SK-N-SH treated with all-trans-retinoic acid at 6 μM for 48 hours (cell line): ENCODE data around the gene KIT.

Experiments
- ATAC-seq: fragments of 200-7000 bp; cut with Tn5 transposase; 3 replicates; pipeline ENCODE4 v1.9.1; 2020; ENCODE audit warnings: mild to moderate bottlenecking, moderate library complexity
- ARNTL ChIP-seq: fragments of 450-650 bp; formaldehyde crosslinking; IDR thresholded peaks from 2 replicates; pipeline ENCODE4 v1.5.0; 2020; ENCODE audit warnings: low read depth, mild to moderate bottlenecking, moderate library complexity, borderline replicate concordance
- BACH2 ChIP-seq: fragments of 250-450 bp; sonication (Bioruptor Pico); IDR thresholded peaks from 2 replicates; pipeline ENCODE4 v1.9.0; 2021; ENCODE audit warnings: mild to moderate bottlenecking, borderline replicate concordance
- CSRNP3 ChIP-seq: fragments of 250-450 bp; sonication (Bioruptor Pico); IDR thresholded peaks from 2 replicates; pipeline ENCODE4 v1.5.1; 2021; ENCODE audit warnings: mild to moderate bottlenecking, moderate library complexity
- ESRRG ChIP-seq: fragments of 250-450 bp; sonication (Bioruptor Pico); IDR thresholded peaks from 2 replicates; pipeline ENCODE4 v1.6.1; 2021; ENCODE audit warnings: mild to moderate bottlenecking
- ISL1 ChIP-seq: fragments of 250-450 bp; sonication (Bioruptor Pico); IDR thresholded peaks from 2 replicates; pipeline ENCODE4 v2.1.2; 2022; ENCODE audit warnings: mild to moderate bottlenecking, moderate library complexity
- OSR1 ChIP-seq: fragments of 250-450 bp; sonication (Bioruptor Pico); IDR thresholded peaks from 2 replicates; pipeline ENCODE4 v1.8.0; 2022; ENCODE audit warnings: moderate library complexity, mild to moderate bottlenecking, inconsistent platforms
- PATZ1 ChIP-seq: fragments of 250-450 bp; sonication (Bioruptor Pico); IDR thresholded peaks from 2 replicates; pipeline ENCODE4 v1.8.0; 2020; ENCODE audit warnings: mild to moderate bottlenecking, moderate library complexity, borderline replicate concordance
- POU6F1 ChIP-seq: fragments of 250-450 bp; sonication (Bioruptor Pico); IDR thresholded peaks from 2 replicates; pipeline ENCODE4 v1.8.0; 2021; ENCODE audit warnings: low read depth, mild to moderate bottlenecking, moderate library complexity, borderline replicate concordance
- PPARA ChIP-seq: fragments of 250-450 bp; sonication (Bioruptor Pico); IDR thresholded peaks from 2 replicates; pipeline ENCODE4 v1.5.0; 2020; ENCODE audit warnings: mild to moderate bottlenecking, borderline replicate concordance
- RARB ChIP-seq: fragments of 250-450 bp; sonication (Bioruptor Pico); IDR thresholded peaks from 2 replicates; pipeline ENCODE4 v1.8.0; 2021; ENCODE audit warnings: mild to moderate bottlenecking, moderate library complexity
- SNAI2 ChIP-seq: fragments of 250-450 bp; sonication (Bioruptor Pico); IDR thresholded peaks from 2 replicates; pipeline ENCODE4 v1.5.0; 2020; ENCODE audit warnings: mild to moderate bottlenecking, moderate library complexity
- TCF4 ChIP-seq: fragments of 250-450 bp; sonication (Bioruptor Pico); IDR thresholded peaks from 2 replicates; pipeline ENCODE4 v1.8.0; 2021; ENCODE audit warnings: mild to moderate bottlenecking, moderate library complexity, borderline replicate concordance
- TOX ChIP-seq: fragments of 250-450 bp; sonication (Bioruptor Pico); IDR thresholded peaks from 2 replicates; pipeline ENCODE4 v1.8.0; 2021; ENCODE audit warnings: mild to moderate bottlenecking, moderate library complexity, borderline replicate concordance
- ZC3H10 ChIP-seq: fragments of 250-450 bp; sonication (Bioruptor Pico); IDR thresholded peaks from 2 replicates; pipeline ENCODE4 v1.5.1; 2021; ENCODE audit warnings: mild to moderate bottlenecking, moderate library complexity
- ZFP3 ChIP-seq: fragments of 250-450 bp; sonication (Bioruptor Pico); IDR thresholded peaks from 2 replicates; pipeline ENCODE4 v1.5.0; 2020; ENCODE audit warnings: mild to moderate bottlenecking, moderate library complexity
- ZFP30 ChIP-seq: fragments of 450-650 bp; formaldehyde crosslinking; IDR thresholded peaks from 2 replicates; pipeline ENCODE4 v1.5.0; 2022; ENCODE audit warnings: mild to moderate bottlenecking, moderate library complexity
- ZNF565 ChIP-seq: fragments of 450-650 bp; formaldehyde crosslinking; conservative IDR thresholded peaks from 2 replicates; pipeline ENCODE4 v1.5.0; 2020; ENCODE audit warnings: low read depth, mild to moderate bottlenecking, moderate library complexity
- ZNF70 ChIP-seq: fragments of 450-650 bp; formaldehyde crosslinking; IDR thresholded peaks from 2 replicates; pipeline ENCODE4 v1.5.0; 2020; ENCODE audit warnings: mild to moderate bottlenecking, moderate library complexity
- ZNF8 ChIP-seq: fragments of 450-650 bp; formaldehyde crosslinking; IDR thresholded peaks from 2 replicates; pipeline ENCODE4 v1.5.0; 2020; ENCODE audit warnings: mild to moderate bottlenecking, moderate library complexity
- TF ChIP-seq, protein P1 (sequence below): fragments of 250-450 bp; sonication (Bioruptor Pico); IDR thresholded peaks from 2 replicates; pipeline ENCODE4 v1.5.1; 2020; ENCODE audit warnings: low read depth, mild to moderate bottlenecking, moderate library complexity

KIT gene

DNA sequence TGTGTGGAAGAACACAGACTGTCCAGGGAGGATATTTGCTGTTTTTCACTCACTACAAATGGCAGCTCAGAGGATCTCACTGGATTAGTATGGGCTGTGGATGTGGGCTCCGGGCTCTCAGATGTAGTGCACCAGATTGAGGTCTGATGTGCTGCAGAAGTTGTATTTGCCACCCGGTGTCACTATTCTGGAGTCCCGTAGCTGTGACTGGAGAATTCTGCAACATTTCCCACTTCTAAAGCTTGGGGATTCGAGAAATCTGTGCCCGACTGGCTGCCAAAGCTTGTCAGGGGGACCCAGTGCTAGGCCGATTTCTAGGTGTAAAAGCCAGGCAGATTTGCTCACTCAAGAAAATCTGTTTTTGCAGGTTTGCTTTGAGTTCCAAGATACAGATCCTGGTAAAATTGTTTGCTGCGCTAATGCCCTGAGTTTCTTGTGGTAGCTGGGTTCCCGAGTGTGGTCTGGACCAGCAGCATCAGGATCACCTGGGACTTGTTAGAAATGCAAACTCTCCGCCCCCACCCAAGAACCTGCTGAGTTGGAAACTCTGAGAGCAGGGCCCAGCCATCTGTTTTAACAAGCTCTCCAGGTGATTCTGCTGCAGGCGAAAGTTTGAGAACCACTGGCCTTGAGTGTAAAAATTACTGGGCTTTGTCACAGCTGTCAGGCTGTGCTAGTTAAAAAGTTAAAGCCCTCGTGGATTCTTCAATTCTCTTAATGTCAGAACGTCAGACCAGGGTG lies 18.1 kb downstream of the KIT start:
- TF ChIP-seq PPARA (CRISPR knock-in tag), result no peak
- no peak for TF ChIP-seq OSR1 (CRISPR knock-in tag)
- TF ChIP-seq, protein P1, sequence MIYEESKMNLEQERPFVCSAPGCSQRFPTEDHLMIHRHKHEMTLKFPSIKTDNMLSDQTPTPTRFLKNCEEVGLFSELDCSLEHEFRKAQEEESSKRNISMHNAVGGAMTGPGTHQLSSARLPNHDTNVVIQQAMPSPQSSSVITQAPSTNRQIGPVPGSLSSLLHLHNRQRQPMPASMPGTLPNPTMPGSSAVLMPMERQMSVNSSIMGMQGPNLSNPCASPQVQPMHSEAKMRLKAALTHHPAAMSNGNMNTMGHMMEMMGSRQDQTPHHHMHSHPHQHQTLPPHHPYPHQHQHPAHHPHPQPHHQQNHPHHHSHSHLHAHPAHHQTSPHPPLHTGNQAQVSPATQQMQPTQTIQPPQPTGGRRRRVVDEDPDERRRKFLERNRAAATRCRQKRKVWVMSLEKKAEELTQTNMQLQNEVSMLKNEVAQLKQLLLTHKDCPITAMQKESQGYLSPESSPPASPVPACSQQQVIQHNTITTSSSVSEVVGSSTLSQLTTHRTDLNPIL (CRISPR knock-in tag), result no peak
- no peak for TF ChIP-seq POU6F1 (CRISPR knock-in tag)
- no peak for TF ChIP-seq ZNF8
- no peak for TF ChIP-seq BACH2 (CRISPR knock-in tag)
- TF ChIP-seq ZC3H10 (CRISPR knock-in tag), result no peak
- no peak for TF ChIP-seq ARNTL
- TF ChIP-seq TOX, result no peak
- TF ChIP-seq ESRRG (CRISPR knock-in tag), result no peak
- no peak for ATAC-seq

- ATAC-seq, result no peak
- TF ChIP-seq ZNF70 (no peak), TOX (no peak), ZFP30 (CRISPR knock-in tag) (no peak), ARNTL (no peak), CSRNP3 (CRISPR knock-in tag) (no peak), ISL1 (CRISPR knock-in tag) (no peak), SNAI2 (CRISPR knock-in tag) (no peak), ZNF565 (no peak), PPARA (CRISPR knock-in tag) (no peak), BACH2 (CRISPR knock-in tag) (no peak), RARB (CRISPR knock-in tag) (no peak), ZFP3 (CRISPR knock-in tag) (no peak), TCF4 (CRISPR knock-in tag) (no peak), OSR1 (CRISPR knock-in tag) (no peak)
- TF ChIP-seq, protein P1 (CRISPR knock-in tag), result no peak
- TF ChIP-seq, all 23 proteins: peak for 0
Observed at GRCh38 chr4:54676658-54677057, 18.9 kb downstream of the KIT start.

GRCh38 chr4:54677416-54677815 lies 19.7 kb downstream of the KIT start:
- ATAC-seq, result no peak
- TF ChIP-seq CSRNP3 (CRISPR knock-in tag) (no peak), ZNF565 (no peak), SNAI2 (CRISPR knock-in tag) (no peak), PATZ1 (CRISPR knock-in tag) (no peak)
